Mononuclear cell (primary cell): ENCODE data around the gene SUGCT. TPM values are rescaled to one million over a fixed set of nuclear protein-coding genes. Genes with fewer than 3 reads are reported as not detected.

Experiments used
- H3K27me3 ChIP-seq: 2 replicates; pipeline ENCODE4 v1.6.0; 2011; ENCODE audit warnings: low read length, control low read depth; ENCODE audit not compliant: insufficient read depth
- H3K4me1 ChIP-seq: 2 replicates; pipeline ENCODE4 v1.5.1; 2011; ENCODE audit warnings: mild to moderate bottlenecking, low read length, control low read depth; ENCODE audit not compliant: insufficient read depth
- H3K4me3 ChIP-seq: 2 replicates; pipeline ENCODE4 v1.5.1; 2011; ENCODE audit warnings: mild to moderate bottlenecking, low read length, moderate library complexity
- H3K9me3 ChIP-seq: 2 replicates; pipeline ENCODE4 v1.5.1; 2011; ENCODE audit warnings: low read depth, mild to moderate bottlenecking, control low read depth, low read length
- total RNA-seq: library from RNA; depleted of rRNA; stranded (reverse); fragments of >200 nt; gene quantifications from one replicate; pipeline ENCODE4 v1.2.3, GENCODE V29; 2012

Gene SUGCT
- total RNA-seq, 1 donor: 1.9 TPM

- no peaks in the 10 kb centered on the region for H3K27me3 ChIP-seq
- H3K4me3 ChIP-seq: no peak overlapping the region
- H3K9me3 ChIP-seq: no peaks in the 10 kb centered on the region
- H3K4me1 ChIP-seq: no peaks in the 10 kb centered on the region
Observed at GRCh38 chr7:40799493-40800403, 664.9 kb downstream of the SUGCT start.

- H3K4me3 ChIP-seq: no peak overlapping the region
- H3K27me3 ChIP-seq: no peaks in the 10 kb centered on the region
- no peaks in the 10 kb centered on the region for H3K4me1 ChIP-seq
- H3K9me3 ChIP-seq: no peaks in the 10 kb centered on the region
Observed at GRCh38 chr7:40800771-40801170, 666.0 kb downstream of the SUGCT start.

GRCh38 chr7:40802497-40802896 lies 667.7 kb downstream of the SUGCT start:
- Histone ChIP-seq H3K9me3 (no peaks in the 10 kb centered on the region), H3K4me1 (no peaks in the 10 kb centered on the region), H3K27me3 (no peaks in the 10 kb centered on the region), H3K4me3 (no peak overlapping the region)

GRCh38 chr7:40804477-40805215 lies 669.8 kb downstream of the SUGCT start:
- no peaks in the 10 kb centered on the region for H3K4me1 ChIP-seq
- no peaks in the 10 kb centered on the region for H3K27me3 ChIP-seq
- H3K9me3 ChIP-seq: no peaks in the 10 kb centered on the region
- H3K4me3 ChIP-seq: no peak overlapping the region

- Histone ChIP-seq H3K27me3 (no peaks in the 10 kb centered on the region), H3K4me3 (no peak overlapping the region), H3K4me1 (no peaks in the 10 kb centered on the region), H3K9me3 (no peaks in the 10 kb centered on the region)
Observed at GRCh38 chr7:40805361-40805760, 670.6 kb downstream of the SUGCT start.

GRCh38 chr7:40808378-40808942 lies 673.7 kb downstream of the SUGCT start:
- Histone ChIP-seq H3K4me3 (no peak overlapping the region), H3K27me3 (no peaks in the 10 kb centered on the region), H3K9me3 (peaks cover 14% of the 10 kb centered on the region), H3K4me1 (no peaks in the 10 kb centered on the region)

- no peaks in the 10 kb centered on the region for H3K4me1 ChIP-seq
- H3K9me3 ChIP-seq: peaks cover 14% of the 10 kb centered on the region
- H3K4me3 ChIP-seq: no peak overlapping the region
- H3K27me3 ChIP-seq: no peaks in the 10 kb centered on the region
Observed at GRCh38 chr7:40810274-40810673, 675.5 kb downstream of the SUGCT start.

GRCh38 chr7:40811666-40812065 lies 676.9 kb downstream of the SUGCT start:
- Histone ChIP-seq H3K27me3 (no peaks in the 10 kb centered on the region), H3K4me3 (no peak overlapping the region), H3K9me3 (peaks cover 14% of the 10 kb centered on the region), H3K4me1 (no peaks in the 10 kb centered on the region)

GRCh38 chr7:40815022-40815421 lies 680.2 kb downstream of the SUGCT start:
- H3K27me3 ChIP-seq: no peaks in the 10 kb centered on the region
- no peaks in the 10 kb centered on the region for H3K4me1 ChIP-seq
- H3K4me3 ChIP-seq: no peak overlapping the region
- peaks cover 14% of the 10 kb centered on the region for H3K9me3 ChIP-seq

- Histone ChIP-seq H3K9me3 (peaks cover 14% of the 10 kb centered on the region), H3K4me1 (no peaks in the 10 kb centered on the region), H3K4me3 (no peak overlapping the region), H3K27me3 (no peaks in the 10 kb centered on the region)
Observed at GRCh38 chr7:40815512-40815911, 680.7 kb downstream of the SUGCT start.

GRCh38 chr7:40822861-40823260 lies 688.1 kb downstream of the SUGCT start:
- no peak overlapping the region for H3K4me3 ChIP-seq
- H3K27me3 ChIP-seq: no peaks in the 10 kb centered on the region
- H3K9me3 ChIP-seq: no peaks in the 10 kb centered on the region
- H3K4me1 ChIP-seq: no peaks in the 10 kb centered on the region

GRCh38 chr7:40824461-40824860 lies 689.7 kb downstream of the SUGCT start:
- Histone ChIP-seq H3K4me1 (no peaks in the 10 kb centered on the region), H3K4me3 (no peak overlapping the region), H3K27me3 (no peaks in the 10 kb centered on the region), H3K9me3 (no peaks in the 10 kb centered on the region)

- Histone ChIP-seq H3K27me3 (no peaks in the 10 kb centered on the region), H3K9me3 (no peaks in the 10 kb centered on the region), H3K4me3 (no peak overlapping the region), H3K4me1 (no peaks in the 10 kb centered on the region)
Observed at GRCh38 chr7:40826411-40827221, 691.8 kb downstream of the SUGCT start.

- Histone ChIP-seq H3K4me1 (no peaks in the 10 kb centered on the region), H3K9me3 (no peaks in the 10 kb centered on the region), H3K27me3 (no peaks in the 10 kb centered on the region), H3K4me3 (no peak overlapping the region)
Observed at GRCh38 chr7:40827222-40828085, 692.6 kb downstream of the SUGCT start.
